NB4 (cell line): ENCODE data around the gene GOLT1A.

Experiments used
- DNase-seq: peaks from one replicate; pipeline ENCODE4 v3.0.0; 2010; ENCODE audit warnings: low read depth
- H3K4me3 ChIP-seq: one replicate; pipeline ENCODE4 v1.5.1; 2011; ENCODE audit warnings: mild to moderate bottlenecking, low read depth, low read length, moderate library complexity
- MYC ChIP-seq: IDR thresholded peaks from 2 replicates; pipeline ENCODE4 v1.6.1; 2011; ENCODE audit warnings: low read depth, low read length
- POLR2A ChIP-seq: IDR thresholded peaks from 2 replicates; pipeline ENCODE4 v1.6.1; 2011; ENCODE audit warnings: mild to moderate bottlenecking; ENCODE audit not compliant: insufficient read length; ENCODE audit errors: extremely low read depth
- TF ChIP-seq, protein P1 (sequence below): IDR thresholded peaks from one replicate; pipeline ENCODE4 v1.5.1; 2012; ENCODE audit warnings: low read depth, low read length
- TF ChIP-seq, protein P2 (sequence below): IDR thresholded peaks from 2 replicates; pipeline ENCODE4 v1.6.1; 2011; ENCODE audit warnings: low read depth, low read length

GOLT1A gene

DNA sequence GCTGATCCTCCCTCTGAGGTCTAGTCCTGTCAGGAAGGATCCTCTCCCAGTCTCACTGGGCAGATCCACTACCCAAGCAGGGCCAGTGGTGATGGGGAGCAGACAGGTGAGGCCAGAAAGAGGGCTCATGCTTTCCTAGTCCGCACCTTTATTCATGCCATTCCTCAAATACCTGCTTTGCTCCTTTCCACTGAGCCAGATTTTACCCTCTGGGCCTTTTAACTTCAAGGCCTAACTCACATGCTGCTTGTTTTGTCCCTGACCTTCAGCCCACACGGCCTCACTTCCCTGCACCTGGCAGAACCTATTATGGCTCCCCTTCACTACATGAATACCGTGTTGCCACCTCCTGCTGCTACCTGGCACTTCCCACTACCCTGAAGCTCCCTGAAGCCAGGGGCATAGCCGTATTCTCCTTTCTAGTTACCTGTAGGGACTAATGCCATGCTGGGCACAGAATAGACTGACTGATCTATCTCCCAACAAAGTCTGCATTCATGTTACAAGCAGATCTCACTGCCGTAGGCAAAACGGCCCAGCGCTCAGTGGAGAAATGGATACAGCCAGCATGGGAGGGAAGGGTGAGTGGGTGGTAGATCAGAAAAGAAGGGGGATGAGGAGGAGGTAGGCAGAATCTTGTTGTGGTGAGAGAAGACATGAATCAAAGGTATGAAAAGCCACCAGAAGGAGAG, 36.1 kb upstream of the GOLT1A start:
- DNase-seq, result no peak
- TF ChIP-seq POLR2A, result no peak
- TF ChIP-seq, protein P1, sequence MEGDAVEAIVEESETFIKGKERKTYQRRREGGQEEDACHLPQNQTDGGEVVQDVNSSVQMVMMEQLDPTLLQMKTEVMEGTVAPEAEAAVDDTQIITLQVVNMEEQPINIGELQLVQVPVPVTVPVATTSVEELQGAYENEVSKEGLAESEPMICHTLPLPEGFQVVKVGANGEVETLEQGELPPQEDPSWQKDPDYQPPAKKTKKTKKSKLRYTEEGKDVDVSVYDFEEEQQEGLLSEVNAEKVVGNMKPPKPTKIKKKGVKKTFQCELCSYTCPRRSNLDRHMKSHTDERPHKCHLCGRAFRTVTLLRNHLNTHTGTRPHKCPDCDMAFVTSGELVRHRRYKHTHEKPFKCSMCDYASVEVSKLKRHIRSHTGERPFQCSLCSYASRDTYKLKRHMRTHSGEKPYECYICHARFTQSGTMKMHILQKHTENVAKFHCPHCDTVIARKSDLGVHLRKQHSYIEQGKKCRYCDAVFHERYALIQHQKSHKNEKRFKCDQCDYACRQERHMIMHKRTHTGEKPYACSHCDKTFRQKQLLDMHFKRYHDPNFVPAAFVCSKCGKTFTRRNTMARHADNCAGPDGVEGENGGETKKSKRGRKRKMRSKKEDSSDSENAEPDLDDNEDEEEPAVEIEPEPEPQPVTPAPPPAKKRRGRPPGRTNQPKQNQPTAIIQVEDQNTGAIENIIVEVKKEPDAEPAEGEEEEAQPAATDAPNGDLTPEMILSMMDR, result no peak
- TF ChIP-seq, protein P2, sequence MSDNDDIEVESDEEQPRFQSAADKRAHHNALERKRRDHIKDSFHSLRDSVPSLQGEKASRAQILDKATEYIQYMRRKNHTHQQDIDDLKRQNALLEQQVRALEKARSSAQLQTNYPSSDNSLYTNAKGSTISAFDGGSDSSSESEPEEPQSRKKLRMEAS, result no peak
- no peak for TF ChIP-seq MYC
- H3K4me3 ChIP-seq, result no peak overlapping the region

DNA sequence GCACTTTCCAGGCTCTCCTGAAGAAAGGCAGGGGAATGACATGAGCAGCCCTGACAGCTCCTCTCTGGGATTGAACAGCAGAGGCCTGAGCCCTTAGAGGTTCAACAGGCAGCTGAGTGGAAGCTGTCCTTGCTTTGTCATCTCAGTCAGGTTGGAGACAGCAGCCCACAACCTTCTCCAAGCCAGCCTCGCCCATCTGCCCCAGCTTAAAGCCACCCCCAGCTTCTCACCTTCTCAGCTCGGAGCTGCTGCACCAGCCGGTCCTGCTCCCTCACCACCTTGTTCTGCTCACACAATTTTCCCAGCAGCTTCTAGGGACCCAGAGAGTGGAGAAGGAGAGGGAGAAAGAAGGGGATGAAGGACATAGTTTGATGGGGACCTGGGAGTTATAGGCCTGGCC, 35.2 kb upstream of the GOLT1A start:
- H3K4me3 ChIP-seq, result no peak overlapping the region
- DNase-seq, result no peak
- TF ChIP-seq, protein P2, result no peak
- TF ChIP-seq, protein P1, result no peak
- TF ChIP-seq POLR2A (no peak), MYC (no peak)

DNA sequence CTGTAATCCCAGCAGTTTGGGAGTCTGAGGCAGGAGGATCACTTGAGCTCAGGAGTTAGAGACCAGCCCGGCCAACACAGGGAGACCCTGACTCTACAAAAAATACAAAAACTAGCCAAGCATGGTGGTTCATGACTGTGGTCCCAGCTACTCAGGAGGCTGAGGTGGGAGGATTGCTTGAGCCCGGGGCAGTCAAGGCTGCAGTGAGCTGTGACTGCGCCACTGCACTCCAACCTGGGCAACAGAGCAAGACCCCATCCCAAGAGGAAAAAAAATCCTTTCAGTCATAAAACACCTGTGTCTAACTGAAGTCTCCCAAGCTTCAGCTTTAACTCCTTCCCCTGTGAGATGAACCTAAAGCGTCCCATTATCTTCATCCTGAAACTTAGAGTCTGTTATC, 33.1 kb upstream of the GOLT1A start:
- TF ChIP-seq, protein P2, result no peak
- TF ChIP-seq POLR2A, result no peak
- TF ChIP-seq, protein P1, result no peak
- no peak overlapping the region for H3K4me3 ChIP-seq
- DNase-seq, result no peak

DNA sequence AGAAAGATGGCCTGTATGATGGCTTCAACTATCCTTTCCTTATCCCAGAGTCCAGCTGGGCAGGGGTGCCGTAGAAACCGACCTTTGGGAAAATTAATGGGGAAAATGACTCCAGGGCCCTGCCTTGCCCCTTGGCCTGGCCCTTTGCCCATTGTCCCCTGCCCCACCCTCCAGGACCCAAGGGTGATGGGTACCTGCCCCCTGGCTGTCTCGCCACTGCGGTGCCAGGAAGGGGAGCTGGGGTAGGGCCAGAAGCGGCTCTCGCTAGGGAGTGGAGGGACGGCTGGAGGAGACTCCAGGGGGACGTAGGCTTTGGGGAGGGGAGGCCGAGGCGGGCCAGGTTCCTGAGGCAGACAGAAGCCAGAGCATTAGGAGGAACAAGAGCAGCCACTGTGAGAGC, 29.1 kb upstream of the GOLT1A start:
- no peak overlapping the region for H3K4me3 ChIP-seq
- TF ChIP-seq POLR2A (no peak), MYC (no peak)
- TF ChIP-seq, protein P2, result no peak
- TF ChIP-seq, protein P1, result no peak
- DNase-seq, result no peak

DNA sequence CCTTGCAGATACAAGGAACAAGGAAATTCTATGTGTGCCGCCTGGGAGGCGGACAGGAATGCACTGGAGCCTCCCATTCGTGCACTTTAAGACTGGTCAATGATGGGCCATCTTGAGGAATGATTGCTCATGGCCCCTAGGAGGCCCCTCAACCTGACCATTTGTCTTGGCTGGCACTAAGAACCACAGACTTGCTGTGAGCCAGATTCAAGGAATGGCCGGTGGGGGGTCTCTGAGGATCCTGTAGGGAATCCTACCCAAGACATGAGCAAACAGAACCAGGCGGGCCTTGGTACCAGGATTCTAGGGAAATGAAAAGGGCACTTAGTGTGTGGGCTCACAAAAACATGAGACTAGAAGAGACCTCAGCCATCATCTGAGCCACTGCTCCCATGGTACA, 28.1 kb upstream of the GOLT1A start:
- no peak for DNase-seq
- TF ChIP-seq, protein P2, result no peak
- no peak for TF ChIP-seq POLR2A
- TF ChIP-seq, protein P1, result no peak
- no peak for TF ChIP-seq MYC
- no peak overlapping the region for H3K4me3 ChIP-seq
